Measurements from ENCODE around the gene TPST1.
"Not testable (repeated sequence)": the region's sequence is repeated elsewhere in the genome, so short reads cannot be mapped to it uniquely, and the experiment has no call there.

Gene TPST1

DNA sequence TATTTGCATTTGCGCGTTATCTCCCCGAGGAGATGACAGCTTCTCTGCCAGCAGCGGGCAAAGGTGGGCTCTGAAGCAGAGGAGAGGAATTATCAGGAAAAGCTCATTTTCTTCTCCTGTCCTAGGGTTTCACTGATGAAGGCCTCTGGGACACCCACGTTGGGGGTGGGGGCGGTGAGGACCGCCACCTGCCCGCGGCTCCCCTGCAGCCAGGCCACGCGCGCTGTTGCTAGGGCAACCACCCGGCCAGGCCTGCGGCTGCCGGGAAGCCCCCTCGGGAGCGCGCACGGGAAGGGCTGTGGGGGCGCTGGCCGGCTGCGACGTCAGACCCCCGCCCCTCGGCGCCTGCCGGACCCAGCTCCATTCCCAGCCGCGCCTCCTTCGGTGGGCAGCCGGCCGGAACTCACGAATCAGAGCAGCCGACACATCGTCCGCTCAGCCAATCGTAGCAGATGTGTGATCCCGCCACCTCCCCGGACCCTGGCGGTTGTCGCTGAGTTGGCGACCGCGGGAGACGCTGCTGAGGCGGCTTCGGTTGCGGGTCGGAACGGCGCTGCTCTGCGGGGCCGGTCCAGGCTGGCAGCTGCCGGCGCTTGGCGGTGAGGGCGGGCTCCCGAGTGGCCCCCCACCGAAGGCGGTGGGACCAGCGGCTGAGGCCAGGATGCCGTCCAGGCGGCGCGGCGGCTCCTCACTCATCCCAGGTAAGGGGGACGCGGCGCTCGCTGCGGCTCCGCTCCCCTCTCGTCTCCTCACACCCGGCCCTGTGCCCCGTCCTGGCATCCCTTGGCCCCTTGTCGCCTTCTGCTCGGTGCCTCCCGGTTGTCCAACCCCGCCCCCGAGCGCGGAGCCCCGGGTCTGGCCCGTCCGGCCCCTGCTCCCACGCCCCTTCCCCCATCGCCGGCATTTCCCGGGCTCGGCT lies at the start of gene TPST1:
Gene TPST1, plus strand, starts transcription at position 513 of the 919 bp plus-strand sequence. CDS start 35,092 bp downstream, outside the sequence.
- peak; percentile 83 for DNase-seq

DNA sequence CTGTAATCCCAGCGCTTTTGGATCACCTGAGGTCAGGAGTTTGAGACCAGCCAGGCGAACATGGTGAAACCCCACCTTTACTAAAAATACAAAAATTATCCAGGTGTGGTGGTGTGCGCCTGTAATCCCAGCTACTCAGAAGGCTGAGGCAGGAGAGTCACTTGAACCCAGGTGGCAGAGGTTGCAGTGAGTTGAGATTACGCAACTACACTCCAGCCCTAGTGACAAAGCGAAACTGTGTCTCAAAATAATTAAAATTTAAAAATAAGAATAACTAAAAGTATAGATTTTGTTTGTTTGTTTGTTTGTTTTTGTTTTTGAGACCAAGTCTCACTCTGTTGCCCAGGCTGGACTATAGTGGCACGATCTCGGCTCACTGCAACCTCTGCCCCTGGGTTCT lies 49.1 kb upstream of the TPST1 start:
- not testable (repeated sequence) for DNase-seq

GRCh38 chr7:66157060-66157459 lies 48.1 kb upstream of the TPST1 start:
- DNase-seq = no peak

DNA sequence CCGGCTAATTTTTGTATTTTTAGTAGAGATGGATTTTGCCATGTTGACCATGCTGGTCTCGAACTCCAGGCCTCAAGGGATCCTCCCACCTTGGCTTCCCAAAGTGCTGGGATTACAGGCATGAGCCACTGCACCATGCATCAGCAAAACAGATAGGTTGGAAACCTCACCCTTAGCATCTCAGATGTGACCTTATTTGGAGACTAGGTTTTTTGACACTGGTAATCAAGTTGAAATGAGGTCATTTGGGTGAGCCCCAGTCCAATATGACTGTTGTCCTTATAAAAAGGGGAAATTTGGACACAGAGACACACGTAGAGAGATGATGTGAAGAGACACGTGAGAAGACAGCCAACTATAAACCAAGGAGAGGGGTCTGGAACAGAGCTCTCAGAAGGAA lies 42.5 kb upstream of the TPST1 start:
- no peak for DNase-seq

DNA sequence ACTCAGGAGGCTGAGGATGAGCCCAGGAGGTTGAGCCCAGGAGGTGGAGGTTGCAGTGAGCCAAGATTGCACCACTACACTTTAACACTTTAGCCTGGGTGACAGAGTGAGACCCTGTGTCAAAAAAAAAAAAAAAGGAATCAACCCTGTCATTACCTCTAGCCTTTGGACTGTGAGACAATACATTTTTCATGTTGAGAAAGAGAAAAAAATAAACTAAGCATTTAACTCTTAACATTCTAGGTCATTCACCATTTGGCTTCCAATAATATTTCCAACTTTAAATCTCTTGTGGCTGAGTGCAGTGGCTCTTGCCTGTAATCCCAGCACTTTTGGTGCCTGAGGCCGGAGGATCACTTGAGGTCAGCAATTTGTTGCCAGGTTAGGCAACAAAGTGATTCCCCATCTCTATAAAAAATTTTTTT lies 41.9 kb upstream of the TPST1 start:
- DNase-seq = no peak

DNA sequence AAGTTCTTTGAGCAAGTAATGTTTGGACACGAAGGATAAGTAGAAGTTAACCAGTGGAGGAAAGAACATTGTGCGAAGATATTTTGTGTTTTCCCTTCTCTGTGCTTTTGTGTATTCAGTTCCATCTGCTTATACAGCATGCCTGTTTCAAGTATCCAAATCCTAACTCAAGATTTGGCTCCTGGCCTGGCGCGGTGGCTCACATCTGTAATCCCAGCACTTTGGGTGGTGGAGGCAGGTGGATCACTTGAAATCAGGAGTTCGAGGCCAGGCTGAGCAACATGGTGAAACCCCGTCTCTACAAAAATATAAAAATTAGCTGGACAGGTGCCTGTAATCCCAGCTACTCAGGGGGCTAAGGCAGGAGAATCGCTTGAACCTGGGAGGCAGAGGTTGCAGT lies 40.8 kb upstream of the TPST1 start:
- no peak for DNase-seq

GRCh38 chr7:66167773-66168387 lies 37.3 kb upstream of the TPST1 start:
- no peak for DNase-seq

- DNase-seq = no peak
Observed at GRCh38 chr7:66169616-66170015, 35.5 kb upstream of the TPST1 start.

DNA sequence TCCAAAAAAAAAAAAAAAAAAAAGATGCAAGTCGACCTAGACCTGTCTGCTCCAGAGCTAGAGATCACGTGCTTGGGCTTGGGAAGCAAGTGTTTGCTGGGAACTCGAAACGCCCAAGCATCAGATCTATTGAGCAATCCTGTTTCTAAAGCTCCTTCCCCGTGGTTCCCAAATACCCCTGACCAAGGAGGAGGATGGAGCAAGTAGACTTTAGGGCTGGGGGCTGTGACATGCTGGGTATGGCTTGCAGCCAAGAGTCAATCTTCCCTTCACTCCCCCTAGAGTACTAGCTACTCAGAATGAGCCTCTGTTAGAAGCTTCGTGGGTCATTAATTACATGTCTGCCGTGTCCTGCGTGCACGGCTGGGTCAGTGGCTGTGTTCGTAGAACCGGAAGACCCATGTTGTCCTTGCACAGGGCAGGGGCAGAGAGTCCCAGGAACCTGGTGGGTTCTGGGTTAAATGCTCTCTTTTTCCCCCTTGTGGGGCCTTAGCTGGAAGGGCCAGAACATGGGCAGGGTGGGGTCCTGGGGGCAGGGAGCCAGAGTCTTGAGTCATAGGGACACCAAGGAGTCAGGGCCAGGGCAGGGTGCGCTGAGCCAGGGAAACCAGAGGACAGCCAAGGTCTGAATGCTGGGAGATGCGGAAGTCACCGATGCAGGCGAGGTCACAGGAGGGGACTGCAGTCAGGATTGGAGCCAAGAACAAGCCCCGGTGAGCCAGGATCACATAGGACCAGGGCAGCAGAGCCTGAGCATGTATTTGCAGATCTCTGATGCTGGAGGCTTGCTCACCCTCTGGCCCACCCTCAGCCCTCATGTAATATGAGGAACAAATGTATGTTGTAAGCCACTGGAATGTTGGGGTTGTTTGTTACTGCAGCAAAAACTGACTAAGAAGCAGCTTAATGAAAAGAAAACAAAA lies 34.6 kb upstream of the TPST1 start:
- DNase-seq = no peak

DNA sequence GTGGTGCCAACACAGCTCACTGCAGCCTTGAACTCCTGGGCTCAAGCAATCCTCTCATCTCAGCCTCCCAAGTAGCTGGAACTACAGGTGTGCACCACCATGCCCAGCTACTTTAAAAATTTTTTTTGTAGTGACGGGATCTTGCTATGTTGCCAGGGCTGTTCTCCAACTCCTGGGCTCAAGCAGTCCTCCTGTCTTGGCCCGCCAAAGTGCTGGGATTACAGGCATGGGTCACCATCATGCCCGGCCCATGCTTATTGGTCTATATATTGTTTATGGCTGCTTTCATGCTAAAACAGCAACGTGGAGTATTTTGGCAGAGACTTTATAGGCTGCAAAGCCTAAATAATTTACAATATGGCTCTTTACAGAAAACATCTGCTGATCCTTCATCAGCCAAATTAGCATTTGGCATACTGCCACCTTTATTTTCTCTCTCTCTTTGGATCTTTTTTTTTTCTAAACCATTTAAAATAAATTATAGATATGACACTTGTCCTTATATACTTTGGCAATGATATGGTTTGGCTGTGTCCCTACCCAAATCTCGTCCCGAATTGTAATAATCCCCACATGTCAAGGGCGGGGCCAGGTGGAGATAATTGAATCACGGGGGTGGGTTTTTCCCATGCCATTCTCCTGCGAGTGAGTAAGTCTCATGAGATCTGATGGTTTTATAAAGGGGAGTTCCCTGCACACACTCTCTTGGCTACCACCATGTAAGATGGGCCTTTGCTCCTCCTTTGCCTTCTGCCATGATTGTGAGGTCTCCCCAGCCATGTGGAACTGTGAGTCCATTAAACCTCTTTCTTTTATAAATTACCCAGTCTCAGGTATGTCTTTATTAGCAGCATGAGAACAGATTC lies 32.4 kb upstream of the TPST1 start:
- DNase-seq = not testable (repeated sequence)

- DNase-seq = no peak
Observed at GRCh38 chr7:66173856-66174255, 31.3 kb upstream of the TPST1 start.

DNA sequence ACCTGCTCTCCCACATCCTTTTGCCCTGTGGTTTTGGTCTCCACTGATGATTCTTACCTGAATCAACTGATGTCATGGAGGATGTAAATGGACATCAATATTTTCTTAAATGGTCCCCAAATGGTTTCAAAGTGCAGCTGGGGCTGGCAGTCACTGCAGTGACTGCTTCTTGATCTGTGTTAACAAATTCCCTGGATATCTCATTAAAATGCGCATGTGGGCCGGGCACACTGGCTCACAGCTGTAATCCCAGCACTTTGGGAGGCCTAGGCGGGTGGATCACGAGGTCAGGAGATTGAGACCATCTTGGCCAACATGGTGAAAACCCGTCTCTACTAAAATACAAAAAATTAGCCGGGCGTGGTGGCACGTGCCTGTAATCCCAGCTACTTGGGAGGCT lies 30.1 kb upstream of the TPST1 start:
- DNase-seq = not testable (repeated sequence)

- DNase-seq = no peak
Observed at GRCh38 chr7:66176914-66177313, 28.2 kb upstream of the TPST1 start.

- no peak for DNase-seq
Observed at GRCh38 chr7:66178258-66178657, 26.9 kb upstream of the TPST1 start.

DNA sequence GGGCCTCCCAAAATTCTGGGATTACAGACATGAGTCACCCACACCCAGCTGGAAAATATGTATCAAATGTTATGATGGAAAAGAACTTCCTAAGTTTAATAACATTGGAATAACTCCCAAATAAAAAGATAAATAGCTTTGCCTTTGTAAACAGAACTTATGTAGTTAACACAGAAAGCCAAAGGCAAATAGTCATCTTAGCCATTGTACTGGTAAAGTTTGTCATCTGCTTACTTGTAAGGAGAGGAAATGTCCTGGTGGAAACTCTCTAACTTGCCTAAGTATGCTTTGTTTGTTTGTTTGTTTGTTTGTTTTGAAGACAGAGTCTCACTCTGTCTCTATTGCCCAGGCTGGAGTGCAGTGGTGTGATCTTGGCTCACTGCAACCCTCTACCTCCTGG lies 23.8 kb upstream of the TPST1 start:
- no peak for DNase-seq

- DNase-seq = no peak
Observed at GRCh38 chr7:66181845-66182244, 23.3 kb upstream of the TPST1 start.

DNA sequence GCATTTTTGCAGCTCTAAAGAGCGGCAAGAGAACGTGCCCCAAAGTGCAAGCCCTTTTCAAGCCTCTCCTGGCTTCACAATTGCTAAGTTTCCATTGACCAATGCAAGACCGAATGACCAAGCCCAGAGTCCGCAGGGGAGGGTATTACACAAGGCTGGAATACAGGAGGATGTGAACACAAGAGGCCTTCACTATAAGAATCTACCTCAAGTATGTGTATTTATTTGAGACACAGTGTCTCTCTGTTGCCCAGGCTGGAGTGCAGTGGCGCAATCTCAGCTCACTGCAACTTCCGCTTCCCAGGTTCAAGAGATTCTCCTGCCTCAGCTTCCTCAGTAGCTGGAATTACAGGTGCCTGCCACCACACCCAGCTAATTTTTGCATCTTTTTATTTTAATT lies 22.2 kb upstream of the TPST1 start:
- no peak for DNase-seq

- DNase-seq = no peak
Observed at GRCh38 chr7:66183700-66184099, 21.4 kb upstream of the TPST1 start.

- no peak for DNase-seq
Observed at GRCh38 chr7:66185680-66186187, 19.4 kb upstream of the TPST1 start.

DNA sequence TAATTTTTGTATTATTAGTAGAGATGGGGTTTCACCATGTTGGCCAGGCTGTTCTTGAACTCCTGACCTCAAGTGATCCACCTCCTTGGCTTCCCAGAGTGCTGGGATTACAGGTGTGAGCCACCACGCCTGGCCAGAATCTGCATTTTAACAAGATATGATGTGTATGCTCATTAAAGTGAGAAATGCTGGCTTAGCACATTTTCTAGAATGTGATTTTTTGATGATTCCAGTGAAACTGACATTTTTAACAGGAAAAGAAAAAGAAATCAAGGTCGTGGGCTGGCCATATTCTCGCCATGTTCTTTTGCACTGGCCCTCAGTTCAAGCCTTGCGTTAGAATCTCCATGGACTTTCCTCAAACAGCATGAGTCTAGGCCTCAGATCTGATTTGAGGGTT lies 18.1 kb upstream of the TPST1 start:
- no peak for DNase-seq

GRCh38 chr7:66187905-66188304 lies 17.2 kb upstream of the TPST1 start:
- DNase-seq = no peak

GRCh38 chr7:66188645-66189044 lies 16.5 kb upstream of the TPST1 start:
- no peak for DNase-seq
